H1 (cell line): ENCODE data around the gene CORIN. TPM values are rescaled to one million over a fixed set of nuclear protein-coding genes. Genes with fewer than 3 reads are reported as not detected.

Source experiments
- CTCF ChIA-PET: fragments of 300-600 bp; sonication (Branson Sonifier 250); formaldehyde crosslinking; loops from one replicate; lab custom pipeline; 2021; ENCODE audit not compliant: partially characterized antibody; lab: Charles Lee
- POLR2A ChIA-PET: fragments of 300-600 bp; sonication (Branson Sonifier 250); formaldehyde crosslinking; loops from one replicate; lab custom pipeline; 2021; ENCODE audit warnings: inconsistent platforms; ENCODE audit not compliant: partially characterized antibody; lab: Charles Lee
- DNase-seq, 2 experiments: peaks; one replicate each; pipeline versions ENCODE4 v3.0.0 to v3.0.0-alpha.2; 2010 to 2022; ENCODE audit warnings: low spot score in 2 of 2, low read depth in 1 of 2, mixed read lengths in 1 of 2
- FAIRE-seq: peaks from 2 replicates; lab custom pipeline; 2011; peaks lifted over from hg19 to GRCh38; lab: Jason Lieb, UNC
- H2AFZ ChIP-seq: 2 replicates; pipeline ENCODE4 v1.8.1; 2012; ENCODE audit warnings: low read length, inconsistent platforms
- H2AK5ac ChIP-seq: 2 replicates; pipeline ENCODE4 v1.6.1; 2013; ENCODE audit warnings: low read depth, low read length
- H2BK120ac ChIP-seq: replicated peaks from 2 replicates; pipeline ENCODE3; 2013; ENCODE audit warnings: low read depth, low read length, inconsistent platforms
- H2BK12ac ChIP-seq: 2 replicates; pipeline ENCODE4 v1.6.1; 2013; ENCODE audit warnings: low read depth, low read length
- H2BK15ac ChIP-seq: 2 replicates; pipeline ENCODE4 v1.6.1; 2013; ENCODE audit warnings: low read length
- H2BK20ac ChIP-seq: 2 replicates; pipeline ENCODE4 v1.6.1; 2013; ENCODE audit warnings: low read length
- H2BK5ac ChIP-seq: 2 replicates; pipeline ENCODE4 v1.6.1; 2013; ENCODE audit warnings: low read depth, low read length
- H3K14ac ChIP-seq: 2 replicates; pipeline ENCODE4 v1.6.1; 2013; ENCODE audit warnings: inconsistent platforms; ENCODE audit not compliant: insufficient read length
- H3K18ac ChIP-seq: 2 replicates; pipeline ENCODE4 v1.6.1; 2013; ENCODE audit warnings: low read length; ENCODE audit errors: extremely low read depth
- H3K23ac ChIP-seq: 2 replicates; pipeline ENCODE4 v1.6.1; 2013; ENCODE audit warnings: inconsistent platforms; ENCODE audit not compliant: insufficient read length
- H3K23me2 ChIP-seq: 2 replicates; pipeline ENCODE4 v1.6.1; 2013; ENCODE audit warnings: low read depth, low read length
- H3K27ac ChIP-seq: 2 replicates; pipeline ENCODE4 v1.6.1; 2011; ENCODE audit warnings: low read depth, low read length, inconsistent platforms
- H3K27me3 ChIP-seq, 4 experiments: replicated peaks in 1 of 4; 1 replicate in 1 of 4; 2 replicates in 3 of 4; pipeline versions ENCODE4 v1.6.1 to v1.8.1; 2011 to 2013; ENCODE audit warnings: low read length in 3 of 4, mild to moderate bottlenecking in 3 of 4, inconsistent platforms in 2 of 4, mixed read lengths in 2 of 4, moderate library complexity in 1 of 4; ENCODE audit not compliant: control insufficient read depth in 3 of 4, insufficient read depth in 3 of 4; ENCODE audit errors: extremely low read depth in 1 of 4
- H3K36me3 ChIP-seq, 4 experiments: 2 replicates each; pipeline versions ENCODE4 v1.6.1 to v1.8.1; 2011 to 2013; ENCODE audit warnings: mild to moderate bottlenecking in 4 of 4, low read length in 3 of 4, moderate library complexity in 2 of 4, control low read depth in 1 of 4, inconsistent platforms in 1 of 4; ENCODE audit not compliant: insufficient read depth in 4 of 4, control insufficient read depth in 2 of 4
- H3K4ac ChIP-seq: replicated peaks from 2 replicates; pipeline ENCODE3; 2013; ENCODE audit warnings: low read length, low read depth, mixed read lengths, inconsistent platforms; ENCODE audit not compliant: insufficient read length
- H3K4me1 ChIP-seq, 4 experiments: replicated peaks in 1 of 4; 1 replicate in 1 of 4; 2 replicates in 3 of 4; pipeline versions ENCODE4 v1.6.1 to v1.8.1; 2011 to 2013; ENCODE audit warnings: low read length in 3 of 4, inconsistent platforms in 2 of 4, mixed read lengths in 1 of 4; ENCODE audit not compliant: insufficient read depth in 4 of 4, control insufficient read depth in 3 of 4
- H3K4me2 ChIP-seq, 2 experiments: 2 replicates each; pipeline versions ENCODE4 v1.6.1 to v1.8.1; 2011 to 2013; ENCODE audit warnings: low read depth in 2 of 2, low read length in 2 of 2, control low read depth in 1 of 2, inconsistent platforms in 1 of 2, mild to moderate bottlenecking in 1 of 2; ENCODE audit not compliant: insufficient read depth in 1 of 2
- H3K4me3 ChIP-seq, 4 experiments: fragments of 200-600, 300-600 bp in 1 of 4; sonication (generic), shearing (Covaris generic), sonication (Bioruptor Twin) in 1 of 4; 2 replicates each; pipeline versions ENCODE4 v1.5.1 to v1.8.1; 2011 to 2016; ENCODE audit warnings: low read length in 4 of 4, low read depth in 3 of 4, control low read depth in 2 of 4, inconsistent platforms in 2 of 4, mild to moderate bottlenecking in 2 of 4, mixed read lengths in 1 of 4, moderate library complexity in 1 of 4; ENCODE audit not compliant: insufficient read depth in 2 of 4; ENCODE audit errors: extremely low read depth in 1 of 4
- H3K56ac ChIP-seq: replicated peaks from 2 replicates; pipeline ENCODE3; 2013; ENCODE audit warnings: low read depth, mild to moderate bottlenecking, mixed read lengths, low read length, inconsistent platforms; ENCODE audit not compliant: insufficient read length
- H3K79me1 ChIP-seq: 2 replicates; pipeline ENCODE4 v1.6.1; 2013; ENCODE audit warnings: low read depth, low read length, control low read depth
- H3K79me2 ChIP-seq, 2 experiments: 2 replicates each; pipeline versions ENCODE4 v1.6.1 to v1.8.1; 2012 to 2013; ENCODE audit warnings: low read length in 2 of 2, mild to moderate bottlenecking in 2 of 2, inconsistent platforms in 1 of 2; ENCODE audit not compliant: insufficient read depth in 2 of 2, control insufficient read depth in 1 of 2
- H3K9ac ChIP-seq, 4 experiments: replicated peaks in 1 of 4; 1 replicate in 1 of 4; 2 replicates in 3 of 4; pipeline versions ENCODE4 v1.6.1 to v1.8.1; 2011 to 2013; ENCODE audit warnings: low read depth in 3 of 4, low read length in 3 of 4, control low read depth in 2 of 4, mild to moderate bottlenecking in 2 of 4, moderate library complexity in 2 of 4, inconsistent platforms in 1 of 4; ENCODE audit errors: extremely low read depth in 1 of 4
- H3K9me3 ChIP-seq, 2 experiments: 2 replicates each; pipeline versions ENCODE4 v1.6.1 to v1.8.1; 2012 to 2013; ENCODE audit warnings: mild to moderate bottlenecking in 2 of 2, moderate library complexity in 2 of 2, control low read depth in 1 of 2, inconsistent platforms in 1 of 2, low read depth in 1 of 2, low read length in 1 of 2, mixed read lengths in 1 of 2; ENCODE audit not compliant: insufficient read depth in 2 of 2
- H4K20me1 ChIP-seq, 2 experiments: replicated peaks in 1 of 2; 2 replicates each; pipeline versions ENCODE3 to v1.8.1; 2011 to 2013; ENCODE audit warnings: inconsistent platforms in 2 of 2, low read length in 2 of 2, mild to moderate bottlenecking in 1 of 2; ENCODE audit not compliant: insufficient read depth in 2 of 2, control insufficient read depth in 1 of 2
- H4K5ac ChIP-seq: 2 replicates; pipeline ENCODE4 v1.6.1; 2013; ENCODE audit warnings: low read length, low read depth, mixed read lengths, inconsistent platforms; ENCODE audit not compliant: insufficient read length
- H4K8ac ChIP-seq: 2 replicates; pipeline ENCODE4 v1.8.0; 2013; ENCODE audit warnings: mild to moderate bottlenecking, moderate library complexity, low read length, inconsistent platforms; ENCODE audit not compliant: insufficient read depth; ENCODE audit errors: extremely low read depth
- H4K91ac ChIP-seq: replicated peaks from 2 replicates; pipeline ENCODE3; 2013; ENCODE audit warnings: low read length, mixed read lengths, inconsistent platforms; ENCODE audit not compliant: insufficient read length
- ASH2L ChIP-seq: fragments of 200-600, 300-600 bp; sonication (generic); IDR thresholded peaks from one replicate; pipeline ENCODE4 v1.7.1; 2017; ENCODE audit warnings: low read length
- ATF2 ChIP-seq: IDR thresholded peaks from 2 replicates; pipeline ENCODE4 v1.6.1; 2012; ENCODE audit warnings: low read length, inconsistent platforms
- BACH1 ChIP-seq: IDR thresholded peaks from 2 replicates; pipeline ENCODE4 v1.6.1; 2012; ENCODE audit warnings: low read length, improper control_type of control experiment
- CBX8 ChIP-seq: fragments of 300-800, 300-1000 bp; sonication (generic); IDR thresholded peaks from 2 replicates; pipeline ENCODE4 v1.7.1; 2016; ENCODE audit warnings: low read depth, low read length, borderline replicate concordance
- CHD1 ChIP-seq: IDR thresholded peaks from 2 replicates; pipeline ENCODE4 v1.6.1; 2012; ENCODE audit warnings: low read depth, low read length, improper control_type of control experiment
- CHD2 ChIP-seq: IDR thresholded peaks from 2 replicates; pipeline ENCODE4 v1.6.1; 2012; ENCODE audit warnings: low read length, improper control_type of control experiment
- CTCF ChIP-seq, 3 experiments: IDR thresholded peaks; 1 replicate in 2 of 3; 2 replicates in 1 of 3; pipeline versions ENCODE4 v1.5.1 to v1.6.1; 2011; ENCODE audit warnings: low read length in 3 of 3, mild to moderate bottlenecking in 3 of 3, inconsistent platforms in 2 of 3, low read depth in 1 of 3, moderate library complexity in 1 of 3; ENCODE audit not compliant: insufficient read depth in 1 of 3; ENCODE audit errors: control extremely low read depth in 1 of 3
- GTF2F1 ChIP-seq: IDR thresholded peaks from 2 replicates; pipeline ENCODE4 v1.6.1; 2012; ENCODE audit warnings: low read depth, low read length, improper control_type of control experiment, borderline replicate concordance
- POLR2A ChIP-seq, 2 experiments: IDR thresholded peaks; 1 replicate in 1 of 2; 2 replicates in 1 of 2; pipeline ENCODE4 v1.6.1; 2011; ENCODE audit warnings: low read depth in 2 of 2, low read length in 2 of 2, mild to moderate bottlenecking in 2 of 2; ENCODE audit errors: control extremely low read depth in 1 of 2
- POU5F1 ChIP-seq: IDR thresholded peaks from 2 replicates; pipeline ENCODE4 v1.6.1; 2011; ENCODE audit warnings: low read depth, mild to moderate bottlenecking, low read length, moderate library complexity
- RAD21 ChIP-seq, 2 experiments: IDR thresholded peaks in 1 of 2; conservative IDR thresholded peaks in 1 of 2; 2 replicates each; pipeline ENCODE4 v1.6.1; 2011; ENCODE audit warnings: low read depth in 2 of 2, low read length in 2 of 2, improper control_type of control experiment in 1 of 2, inconsistent platforms in 1 of 2, mild to moderate bottlenecking in 1 of 2, moderate library complexity in 1 of 2
- WGBS, 2 experiments: shearing (Covaris generic) in 1 of 2; methylation state at CpG; one replicate each; pipeline versions ENCODE4 v1.1.6 to v1.1.7; 2013 to 2015; ENCODE audit warnings: low lambda C conversion rate in 2 of 2, mixed read lengths in 2 of 2, inconsistent platforms in 1 of 2, low coverage in 1 of 2, missing lambda C conversion rate in 1 of 2; ENCODE audit not compliant: insufficient replicate concordance in 2 of 2, insufficient coverage in 1 of 2, insufficient read length in 1 of 2; ENCODE audit errors: extremely low coverage in 1 of 2, missing lambda C conversion rate in 1 of 2; 5-methylcytosine and 5-hydroxymethylcytosine counted together
- polyA plus RNA-seq, 7 experiments: library from polyadenylated mRNA; depleted of rRNA in 3 of 7; stranded (reverse) in 5 of 7; unstranded in 2 of 7; fragments of >200 nt in 5 of 7; fragments of 200-250 nt in 2 of 7; gene quantifications; 1 replicate in 5 of 7; 2 replicates in 1 of 7; 4 replicates in 1 of 7; pipeline versions ENCODE4 v1.2.1 to v1.2.3, GENCODE V29; 2011 to 2013; ENCODE audit warnings: missing spikeins in 2 of 7, mixed read lengths in 2 of 7
- total RNA-seq: library from RNA; stranded (reverse); fragmentation: NEBNext Ultra II Directional; extraction: Animal tissue kit (Norgen Biotek cat#: 25700); gene quantifications from 2 replicates; pipeline ENCODE4 v1.2.1, GENCODE V29; 2021

CORIN gene
- total and polyA plus RNA-seq, 2 of the 8 experiments (the other 6 are each of a cell fraction or from before 2014, with no cell fraction given), result 0.09 to 0.32 TPM

DNA sequence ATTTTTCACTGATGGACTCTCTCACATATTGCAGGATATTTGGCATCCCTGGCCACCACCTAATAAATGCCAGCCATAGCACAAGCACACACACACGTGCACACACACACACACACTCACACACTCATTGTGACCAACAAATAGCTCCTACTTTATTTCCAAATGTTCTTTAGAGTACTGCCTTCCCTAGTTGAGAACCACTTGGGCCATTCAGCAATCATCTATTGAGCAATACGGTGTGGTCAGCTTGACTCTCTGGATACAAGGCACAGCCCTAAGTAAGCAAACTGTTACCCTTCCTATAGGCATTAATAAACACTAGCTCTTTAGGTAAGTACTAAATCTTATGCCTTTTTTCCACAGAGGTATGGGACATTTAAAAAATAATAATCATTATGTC, 21.1 kb downstream of the CORIN start:
- Histone ChIP-seq H3K18ac (no peak overlapping the region), H3K56ac (no peak overlapping the region), H2BK120ac (no peak overlapping the region), H3K27ac (no peak overlapping the region), H4K91ac (no peak overlapping the region), H2AK5ac (no peak overlapping the region), H3K23me2 (no peaks in the 10 kb centered on the region), H2BK20ac (no peak overlapping the region), H3K4me3 (no peak overlapping the region), H3K4me2 (no peak overlapping the region), H3K14ac (no peak overlapping the region), H2AFZ (no peak overlapping the region), H4K8ac (no peak overlapping the region), H2BK5ac (no peak overlapping the region), H3K9me3 (no peaks in the 10 kb centered on the region), H4K5ac (no peak overlapping the region), H4K20me1 (no peaks in the 10 kb centered on the region), H3K79me2 (no peaks in the 10 kb centered on the region), H3K27me3 (peaks cover 0 to 1% (median 0%) of the 10 kb centered on the region in 4 experiments; a peak in 1 of 7 replicates), H3K9ac (no peak overlapping the region), H3K4ac (no peak overlapping the region), H2BK15ac (no peak overlapping the region), H3K79me1 (no peaks in the 10 kb centered on the region), H3K4me1 (no peaks in the 10 kb centered on the region), H3K23ac (no peak overlapping the region), H3K36me3 (no peaks in the 10 kb centered on the region), H2BK12ac (no peak overlapping the region)
- ChIA-PET CTCF (interaction anchor here (0.6 to 2.0 kb wide), 7 partner anchors 19 to 116 kb away, joined by 3 to 8 read pairs (median 4); no protein-coding TSS in a partner anchor), POLR2A (no interaction called here)
- WGBS, 2 experiments, result 85% methylated on average over 2 of the region's 2 CpGs; no CpG with 5 or more reads in 1 of the 2 experiments
- no peak for DNase-seq
- no peak for FAIRE-seq
- TF ChIP-seq CBX8, result no peak
- TF ChIP-seq POU5F1, result no peak
- no peak for TF ChIP-seq CHD1
- no peak for TF ChIP-seq BACH1
- TF ChIP-seq GTF2F1, result no peak
- TF ChIP-seq RAD21 (IDR thresholded peaks at IDR 0.05 in 1 of 2, conservative IDR thresholded peaks at IDR 0.05 in 1 of 2; ENCODE audit: low read depth in 2 of 2, low read length in 2 of 2), result no peak
- no peak for TF ChIP-seq ASH2L
- TF ChIP-seq POLR2A (IDR thresholded peaks at IDR 0.05; ENCODE audit: control extremely low read depth in 1 of 2, low read depth in 2 of 2, low read length in 2 of 2), result no peak
- TF ChIP-seq ATF2, result no peak
- TF ChIP-seq CHD2, result no peak
- TF ChIP-seq CTCF (IDR thresholded peaks at IDR 0.05; ENCODE audit: control extremely low read depth in 1 of 3, insufficient read depth in 1 of 3, low read depth in 1 of 3, low read length in 3 of 3), result no peak
